ENCODE results near the gene KCTD2. TPM values are rescaled to one million over a fixed set of nuclear protein-coding genes. Genes with fewer than 3 reads are reported as not detected.
A peak's percentile ranks its signal among the peaks of the same experiment; 100 is the strongest.

Gene KCTD2
- total and polyA plus RNA-seq, 2 of the 13 experiments (the other 11 are each of a cell fraction or from before 2014, with no cell fraction given): 28.3 to 32.6 TPM

DNA sequence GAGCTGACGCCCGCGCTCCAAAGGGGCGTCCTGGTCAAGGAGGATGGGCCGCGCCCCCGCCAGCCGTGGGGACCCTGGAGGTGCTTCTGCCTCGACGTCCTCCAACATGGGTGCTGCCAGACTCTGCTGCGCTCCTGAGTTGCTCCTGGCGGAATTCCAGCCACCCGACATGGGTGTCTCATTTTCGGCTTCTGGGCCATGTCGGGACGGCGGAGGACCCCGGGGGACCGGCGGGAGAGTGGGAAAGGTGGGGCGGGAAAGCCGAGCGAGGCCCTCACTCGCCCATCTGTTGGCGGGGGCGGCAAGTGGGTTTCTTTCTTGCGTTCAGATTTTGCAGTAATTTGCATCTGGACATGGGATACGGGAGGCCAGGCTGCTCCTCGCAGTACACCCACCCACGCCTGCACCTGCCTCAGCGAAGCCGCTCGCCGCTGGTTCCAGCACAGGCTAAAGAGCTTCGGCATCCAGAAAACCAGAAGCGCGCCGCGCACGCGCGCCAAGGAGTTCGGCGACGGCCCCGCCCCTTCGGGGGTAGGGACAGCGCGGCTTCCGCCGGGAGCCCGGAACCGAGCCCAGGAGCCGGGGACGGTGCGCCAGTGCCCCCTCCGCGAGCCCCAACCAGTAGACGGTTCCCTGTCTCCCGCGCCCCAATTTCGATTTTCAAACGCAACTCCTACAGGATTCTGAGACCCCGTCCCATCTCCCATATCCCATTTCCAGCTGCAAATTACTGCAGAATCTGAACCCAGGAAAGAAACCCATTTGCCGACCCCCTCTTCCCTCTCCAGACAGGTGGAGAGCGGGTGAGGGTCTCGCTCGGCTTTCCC is 62.6 kb downstream of the KCTD2 start, which contains the start of gene ARMC7 (continued):
- TF ChIP-seq, protein P1, sequence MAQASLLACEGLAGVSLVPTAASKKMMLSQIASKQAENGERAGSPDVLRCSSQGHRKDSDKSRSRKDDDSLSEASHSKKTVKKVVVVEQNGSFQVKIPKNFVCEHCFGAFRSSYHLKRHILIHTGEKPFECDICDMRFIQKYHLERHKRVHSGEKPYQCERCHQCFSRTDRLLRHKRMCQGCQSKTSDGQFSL (CRISPR knock-in tag; IDR thresholded peaks at IDR 0.05): 0 out of 2 replicates have a peak, but pooled peaks have one; percentile 7
- TF ChIP-seq DPF2 (CRISPR knock-in tag; IDR thresholded peaks at IDR 0.05; ENCODE audit: borderline replicate concordance, low read depth) (no peak), ZNF317 (CRISPR knock-in tag; IDR thresholded peaks at IDR 0.05) (peak; percentile 70), JUN (CRISPR knock-in tag; IDR thresholded peaks at IDR 0.05) (peak; percentile 23; the same call in 1 of the 2 replicates), MYC (CRISPR knock-in tag; IDR thresholded peaks at IDR 0.05; ENCODE audit: borderline replicate concordance) (peak; percentile 60), ZBTB7A (CRISPR knock-in tag; IDR thresholded peaks at IDR 0.05) (peak; percentile 35; the same call in 1 of the 2 replicates), ZNF776 (CRISPR knock-in tag; IDR thresholded peaks at IDR 0.05) (0 out of 2 replicates have a peak, but pooled peaks have one; percentile 37), RAD51 (IDR thresholded peaks at IDR 0.05; ENCODE audit: borderline replicate concordance) (no peak), ZNF749 (CRISPR knock-in tag; IDR thresholded peaks at IDR 0.05; ENCODE audit: borderline replicate concordance) (peak; percentile 83; the same call in 1 of the 2 replicates), CEBPG (CRISPR knock-in tag; IDR thresholded peaks at IDR 0.05) (0 out of 2 replicates have a peak, but pooled peaks have one; percentile 5), GATA4 (IDR thresholded peaks at IDR 0.05; ENCODE audit: borderline replicate concordance, low read depth) (0 out of 2 replicates have a peak, but pooled peaks have one; percentile 26), ZFYVE20 (CRISPR knock-in tag; IDR thresholded peaks at IDR 0.05; ENCODE audit: borderline replicate concordance, low read depth) (0 out of 2 replicates have a peak, but pooled peaks have one; percentile 40), NFKB2 (CRISPR knock-in tag; IDR thresholded peaks at IDR 0.05; ENCODE audit: borderline replicate concordance) (peak; percentile 57; the same call in 1 of the 2 replicates), ZFY (CRISPR knock-in tag; IDR thresholded peaks at IDR 0.05) (peak; percentile 71), FOXA3 (CRISPR knock-in tag; IDR thresholded peaks at IDR 0.05) (no peak), MTF2 (CRISPR knock-in tag; IDR thresholded peaks at IDR 0.05; ENCODE audit: borderline replicate concordance) (0 out of 2 replicates have a peak, but pooled peaks have one; percentile 64), SP4 (CRISPR knock-in tag; IDR thresholded peaks at IDR 0.05) (peak; percentile 74)
- TF ChIP-seq, protein P2, sequence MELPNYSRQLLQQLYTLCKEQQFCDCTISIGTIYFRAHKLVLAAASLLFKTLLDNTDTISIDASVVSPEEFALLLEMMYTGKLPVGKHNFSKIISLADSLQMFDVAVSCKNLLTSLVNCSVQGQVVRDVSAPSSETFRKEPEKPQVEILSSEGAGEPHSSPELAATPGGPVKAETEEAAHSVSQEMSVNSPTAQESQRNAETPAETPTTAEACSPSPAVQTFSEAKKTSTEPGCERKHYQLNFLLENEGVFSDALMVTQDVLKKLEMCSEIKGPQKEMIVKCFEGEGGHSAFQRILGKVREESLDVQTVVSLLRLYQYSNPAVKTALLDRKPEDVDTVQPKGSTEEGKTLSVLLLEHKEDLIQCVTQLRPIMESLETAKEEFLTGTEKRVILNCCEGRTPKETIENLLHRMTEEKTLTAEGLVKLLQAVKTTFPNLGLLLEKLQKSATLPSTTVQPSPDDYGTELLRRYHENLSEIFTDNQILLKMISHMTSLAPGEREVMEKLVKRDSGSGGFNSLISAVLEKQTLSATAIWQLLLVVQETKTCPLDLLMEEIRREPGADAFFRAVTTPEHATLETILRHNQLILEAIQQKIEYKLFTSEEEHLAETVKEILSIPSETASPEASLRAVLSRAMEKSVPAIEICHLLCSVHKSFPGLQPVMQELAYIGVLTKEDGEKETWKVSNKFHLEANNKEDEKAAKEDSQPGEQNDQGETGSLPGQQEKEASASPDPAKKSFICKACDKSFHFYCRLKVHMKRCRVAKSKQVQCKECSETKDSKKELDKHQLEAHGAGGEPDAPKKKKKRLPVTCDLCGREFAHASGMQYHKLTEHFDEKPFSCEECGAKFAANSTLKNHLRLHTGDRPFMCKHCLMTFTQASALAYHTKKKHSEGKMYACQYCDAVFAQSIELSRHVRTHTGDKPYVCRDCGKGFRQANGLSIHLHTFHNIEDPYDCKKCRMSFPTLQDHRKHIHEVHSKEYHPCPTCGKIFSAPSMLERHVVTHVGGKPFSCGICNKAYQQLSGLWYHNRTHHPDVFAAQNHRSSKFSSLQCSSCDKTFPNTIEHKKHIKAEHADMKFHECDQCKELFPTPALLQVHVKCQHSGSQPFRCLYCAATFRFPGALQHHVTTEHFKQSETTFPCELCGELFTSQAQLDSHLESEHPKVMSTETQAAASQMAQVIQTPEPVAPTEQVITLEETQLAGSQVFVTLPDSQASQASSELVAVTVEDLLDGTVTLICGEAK (IDR thresholded peaks at IDR 0.05): no peak
- TF ChIP-seq, protein P2 (CRISPR knock-in tag; IDR thresholded peaks at IDR 0.05): 0 out of 2 replicates have a peak, but pooled peaks have one; percentile 63
- TF ChIP-seq, protein P3, sequence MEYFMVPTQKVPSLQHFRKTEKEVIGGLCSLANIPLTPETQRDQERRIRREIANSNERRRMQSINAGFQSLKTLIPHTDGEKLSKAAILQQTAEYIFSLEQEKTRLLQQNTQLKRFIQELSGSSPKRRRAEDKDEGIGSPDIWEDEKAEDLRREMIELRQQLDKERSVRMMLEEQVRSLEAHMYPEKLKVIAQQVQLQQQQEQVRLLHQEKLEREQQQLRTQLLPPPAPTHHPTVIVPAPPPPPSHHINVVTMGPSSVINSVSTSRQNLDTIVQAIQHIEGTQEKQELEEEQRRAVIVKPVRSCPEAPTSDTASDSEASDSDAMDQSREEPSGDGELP (IDR thresholded peaks at IDR 0.05; ENCODE audit: borderline replicate concordance, low read depth): peak; percentile 24; the same call in 1 of the 2 replicates

Data from HepG2 (cell line).